Suppressor macrophage treated with lipopolysaccharide for 1 hour (primary cell): Measurements from ENCODE around the gene SIGLEC6.

ENCODE experiments used
- DNase-seq, 3 donors: peaks; one replicate each; pipeline ENCODE4 v3.0.0-alpha.2; 2020 to 2022

Gene SIGLEC6

GRCh38 chr19:51548213-51548651 is 16.8 kb upstream of the SIGLEC6 start:
- no peak for DNase-seq

GRCh38 chr19:51547397-51548212 is 16.1 kb upstream of the SIGLEC6 start:
- peak in 1 of 3 donors; percentile 19 for DNase-seq

GRCh38 chr19:51546650-51547396 is 15.4 kb upstream of the SIGLEC6 start:
- DNase-seq: peak; percentile 59 to 69 (median 61)

DNA sequence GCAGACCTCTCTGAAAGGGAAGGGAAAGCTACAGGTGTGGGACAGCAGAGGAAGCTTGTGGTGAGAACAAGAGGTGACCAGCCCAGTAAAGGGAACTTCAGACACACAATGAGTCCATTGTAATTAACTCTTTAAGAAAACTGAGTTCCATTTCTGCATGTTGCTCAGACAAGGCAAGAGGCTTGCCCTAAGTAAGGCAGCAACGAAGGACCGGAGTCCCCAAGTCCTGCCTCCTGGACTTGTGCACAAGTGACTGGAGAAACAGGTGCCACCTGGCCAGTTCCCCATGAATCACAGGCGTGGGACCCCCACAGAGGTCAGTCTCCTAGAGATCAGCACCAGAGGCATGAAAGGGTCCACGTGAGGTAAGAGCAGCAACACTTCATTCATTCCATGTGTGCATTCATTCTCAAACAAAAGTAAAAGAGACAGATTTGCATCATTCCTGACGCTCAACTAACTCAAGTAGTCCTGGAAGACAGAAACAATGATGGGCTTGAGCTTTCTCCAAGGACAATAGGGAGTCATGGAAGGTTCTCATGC is 14.7 kb upstream of the SIGLEC6 start:
- no peak for DNase-seq

DNA sequence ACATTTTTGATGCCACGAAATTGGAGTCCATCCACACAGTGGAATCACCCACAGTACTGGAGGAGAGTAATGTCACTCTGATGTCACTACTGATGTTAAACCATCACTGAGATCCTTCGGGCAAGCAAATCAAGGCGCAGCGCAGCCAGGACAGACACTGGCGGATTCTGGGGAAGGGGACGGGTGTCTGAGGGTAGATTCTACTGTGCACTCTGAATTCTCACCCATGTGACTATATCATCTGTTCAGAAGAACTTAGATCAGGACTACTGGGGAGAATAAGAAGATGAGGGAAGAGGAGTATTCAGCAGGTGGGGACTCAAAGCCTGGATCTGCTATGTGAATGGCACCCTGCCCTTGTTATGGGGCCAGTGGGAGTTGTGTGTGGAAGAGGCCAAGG is 12.6 kb upstream of the SIGLEC6 start:
- DNase-seq: no peak

- no peak for DNase-seq
These were observed 11.2 kb upstream of the SIGLEC6 start for GRCh38 chr19:51542699-51543098.

DNA sequence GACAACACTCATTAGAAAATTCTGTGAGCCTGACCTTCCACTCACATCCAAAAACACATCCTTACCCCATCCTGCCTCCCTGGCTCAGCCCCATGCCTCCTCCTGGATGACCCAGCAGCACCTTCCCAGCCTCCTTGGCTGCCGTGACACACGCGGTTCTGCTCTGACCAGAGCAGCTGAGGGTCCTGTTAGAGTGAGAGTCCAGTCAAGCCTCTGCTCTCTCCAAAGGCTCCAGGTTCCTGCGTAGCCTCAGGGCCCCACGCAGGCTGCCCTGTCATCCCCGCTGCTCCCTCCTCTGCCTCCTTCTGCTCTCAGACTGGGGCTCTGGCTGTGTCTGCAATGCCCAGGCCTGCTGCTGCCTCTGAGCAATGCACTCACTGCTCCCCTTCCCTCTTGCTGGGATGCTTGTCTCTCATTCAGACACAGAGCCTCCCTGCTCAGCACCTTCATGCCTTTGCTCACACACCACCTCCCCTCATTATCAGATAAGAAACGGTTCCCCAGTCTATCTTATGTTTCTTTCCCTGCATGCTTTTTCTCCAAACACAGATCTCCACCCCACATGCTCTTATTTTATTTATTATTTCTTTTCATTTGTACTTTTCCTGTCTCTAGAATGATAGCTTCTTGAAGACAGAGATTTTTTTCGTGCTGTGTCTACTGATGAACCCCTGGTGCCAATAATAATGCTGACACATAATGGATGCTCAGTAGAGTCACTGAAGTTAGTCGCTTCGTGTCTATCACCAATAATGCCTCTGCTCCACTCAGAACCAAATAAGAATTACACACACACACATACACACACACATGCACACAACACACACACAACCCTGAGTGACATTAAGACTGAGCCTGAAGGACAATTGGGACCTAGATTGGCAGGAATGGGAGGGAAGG is 10.2 kb upstream of the SIGLEC6 start:
- no peak for DNase-seq

- no peak for DNase-seq
These were observed 8.4 kb upstream of the SIGLEC6 start for GRCh38 chr19:51539821-51540366.

GRCh38 chr19:51535535-51535934 is 4.1 kb upstream of the SIGLEC6 start:
- no peak for DNase-seq

GRCh38 chr19:51530616-51531015 is 854 bp downstream of the SIGLEC6 start:
- DNase-seq: no peak

- DNase-seq: no peak
These were observed 2.2 kb downstream of the SIGLEC6 start for GRCh38 chr19:51529301-51529700.

GRCh38 chr19:51525651-51526050 is 5.8 kb downstream of the SIGLEC6 start:
- DNase-seq: no peak

DNA sequence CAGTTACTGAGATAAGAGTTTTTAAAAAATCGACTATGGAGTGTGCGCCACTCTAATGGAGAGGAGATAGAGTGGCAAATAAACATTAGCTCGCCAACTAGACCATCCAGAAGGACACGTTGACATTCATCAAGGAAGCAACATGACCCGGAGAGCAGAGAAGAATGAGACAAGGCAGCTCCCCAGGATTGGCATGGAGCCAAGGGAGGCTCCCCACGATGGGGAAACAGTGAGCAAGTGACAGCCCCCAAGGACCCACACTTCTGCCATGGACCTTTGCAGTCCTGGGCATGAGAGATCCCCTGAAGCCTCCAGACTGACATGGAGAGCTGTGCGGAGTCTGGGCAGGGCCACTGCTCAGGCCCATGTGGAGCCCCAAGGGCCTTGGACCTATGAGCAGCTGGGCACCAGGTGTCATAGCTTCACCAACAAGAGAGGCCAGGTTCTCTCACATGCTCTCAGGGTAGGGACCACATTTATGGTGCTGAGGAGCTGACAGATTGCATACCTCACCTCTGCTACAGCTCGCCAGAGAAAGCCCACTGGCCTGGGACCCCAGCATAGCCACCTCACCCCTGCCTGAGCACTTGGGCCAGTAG is 6.7 kb downstream of the SIGLEC6 start:
- DNase-seq: no peak

- no peak for DNase-seq
These were observed 9.7 kb downstream of the SIGLEC6 start for GRCh38 chr19:51521781-51522180.

DNA sequence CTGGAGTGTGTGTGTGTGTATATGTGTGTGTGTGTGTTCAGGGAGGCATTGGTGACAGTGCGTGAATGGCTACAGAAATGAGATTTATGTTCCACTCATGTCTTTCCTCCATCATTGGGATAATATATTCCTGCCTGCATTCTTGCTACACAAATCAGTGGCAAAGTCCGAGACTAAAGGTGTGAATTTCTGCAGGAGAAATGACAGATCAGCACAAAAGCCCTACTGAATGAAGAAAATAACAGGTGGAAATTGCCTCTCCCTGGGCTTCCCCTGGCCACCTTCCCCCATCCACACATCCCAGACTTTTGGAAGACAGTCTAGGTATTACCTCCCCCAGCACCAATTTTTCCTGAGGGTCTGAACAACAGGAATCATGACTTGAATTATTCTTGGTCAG is 10.1 kb downstream of the SIGLEC6 start:
- no peak for DNase-seq

- no peak for DNase-seq
These were observed 10.7 kb downstream of the SIGLEC6 start for GRCh38 chr19:51520728-51521127.

DNA sequence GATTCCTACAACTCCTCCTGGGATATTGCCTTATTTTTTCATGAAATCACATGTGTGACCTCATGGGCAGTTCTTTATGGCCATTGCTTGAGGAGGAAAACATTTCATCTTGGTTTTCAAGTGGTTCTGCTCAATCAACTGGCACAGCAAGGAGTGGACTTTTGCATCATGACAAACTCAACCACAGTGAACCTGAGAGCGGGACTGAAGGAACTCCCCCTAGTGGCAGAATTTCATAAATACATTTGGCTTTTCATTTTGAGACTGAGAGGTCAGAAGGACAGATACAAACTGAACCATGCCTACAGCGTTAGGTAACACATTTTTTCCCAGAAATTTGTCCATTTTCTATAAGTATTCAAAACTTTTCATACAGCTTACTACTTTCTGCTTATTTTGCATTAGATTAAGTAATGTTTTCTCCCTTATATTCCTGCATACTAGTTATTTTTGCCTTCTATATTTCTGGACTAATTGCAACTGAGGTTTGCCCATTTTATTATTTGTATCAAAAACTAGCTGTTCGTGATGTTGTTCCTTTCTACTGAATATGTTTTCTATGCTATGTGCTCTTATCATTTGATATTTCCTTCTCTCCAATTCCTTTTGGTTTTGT is 16.5 kb downstream of the SIGLEC6 start:
- peak; percentile 82 to 88 (median 82) for DNase-seq

GRCh38 chr19:51513968-51514367 is 17.5 kb downstream of the SIGLEC6 start:
- peak in 1 of 3 donors; percentile 11 for DNase-seq

- peak in 2 of 3 donors; percentile 42 to 63 for DNase-seq
These were observed 20.1 kb downstream of the SIGLEC6 start for GRCh38 chr19:51511353-51511752.

- DNase-seq: peak in 1 of 3 donors; percentile 23
These were observed 21.4 kb downstream of the SIGLEC6 start for GRCh38 chr19:51509823-51510660.
